WTC11 (cell line): ENCODE measurements around the gene TBL1X. TPM values are rescaled to one million over a fixed set of nuclear protein-coding genes. Genes with fewer than 3 reads are reported as not detected.

Experiments
- ATAC-seq: fragments of 200-7000 bp; cut with Tn5 transposase; 2 replicates; pipeline ENCODE4 v1.10.0; 2021; ENCODE audit warnings: mild to moderate bottlenecking, moderate library complexity
- CTCF ChIA-PET: fragments of 300-600 bp; sonication (Branson Sonifier 250); formaldehyde crosslinking; loops from one replicate; lab custom pipeline; 2021; ENCODE audit warnings: antibody characterized with exemption; lab: Charles Lee
- POLR2A ChIA-PET: fragments of 350-600 bp; sonication (Branson Sonifier 250); formaldehyde crosslinking; loops from one replicate; lab custom pipeline; 2021; ENCODE audit warnings: antibody characterized with exemption; lab: Charles Lee
- DNase-seq: peaks from one replicate; pipeline ENCODE4 v3.0.0; 2021; ENCODE audit warnings: low spot score
- H3K27ac Mint-ChIP-seq: 2 replicates; pipeline ENCODE4 v1.8.0; 2021; ENCODE audit warnings: mixed read lengths
- H3K27me3 Mint-ChIP-seq: 2 replicates; pipeline ENCODE4 v1.8.0; 2021; ENCODE audit warnings: low read depth, mild to moderate bottlenecking, moderate library complexity, mixed read lengths
- H3K36me3 Mint-ChIP-seq: 2 replicates; pipeline ENCODE4 v1.8.0; 2021; ENCODE audit warnings: mixed read lengths
- H3K4me1 Mint-ChIP-seq: 2 replicates; pipeline ENCODE4 v1.8.0; 2022; ENCODE audit warnings: mixed read lengths
- H3K4me3 Mint-ChIP-seq: 2 replicates; pipeline ENCODE4 v1.8.0; 2021; ENCODE audit warnings: mild to moderate bottlenecking, moderate library complexity, mixed read lengths
- H3K9me3 Mint-ChIP-seq: 2 replicates; pipeline ENCODE4 v1.8.0; 2021; ENCODE audit warnings: mixed read lengths
- CBFB ChIP-seq: sonication (generic); formaldehyde crosslinking; IDR thresholded peaks from 2 replicates; pipeline ENCODE4 v1.8.1; 2022; ENCODE audit warnings: mild to moderate bottlenecking, low read depth, missing genetic modification reagents
- CREB1 ChIP-seq: sonication (generic); formaldehyde crosslinking; IDR thresholded peaks from 2 replicates; pipeline ENCODE4 v1.8.0; 2023; ENCODE audit warnings: mild to moderate bottlenecking, missing genetic modification reagents
- CREM ChIP-seq: sonication (generic); formaldehyde crosslinking; IDR thresholded peaks from 2 replicates; pipeline ENCODE4 v1.8.1; 2022; ENCODE audit warnings: mild to moderate bottlenecking, missing genetic modification reagents, moderate library complexity
- ESRRA ChIP-seq: sonication (generic); formaldehyde crosslinking; IDR thresholded peaks from 2 replicates; pipeline ENCODE4 v1.8.1; 2022; ENCODE audit warnings: mild to moderate bottlenecking, missing genetic modification reagents, borderline replicate concordance
- FOXK1 ChIP-seq: sonication (generic); formaldehyde crosslinking; IDR thresholded peaks from 2 replicates; pipeline ENCODE4 v1.8.0; 2022; ENCODE audit warnings: mild to moderate bottlenecking, moderate library complexity, missing genetic modification reagents
- GRHL2 ChIP-seq: fragments of 250-450 bp; sonication (Bioruptor Pico); IDR thresholded peaks from 2 replicates; pipeline ENCODE4 v1.8.0; 2022; ENCODE audit warnings: mild to moderate bottlenecking, moderate library complexity; ENCODE audit not compliant: insufficient replicate concordance, severe bottlenecking
- MXD4 ChIP-seq: fragments of 250-450 bp; sonication (Bioruptor Pico); IDR thresholded peaks from 2 replicates; pipeline ENCODE4 v1.8.0; 2021; ENCODE audit warnings: mild to moderate bottlenecking, moderate library complexity, borderline replicate concordance
- NR2C2 ChIP-seq: sonication (generic); formaldehyde crosslinking; IDR thresholded peaks from 2 replicates; pipeline ENCODE4 v1.8.0; 2022; ENCODE audit warnings: mild to moderate bottlenecking, missing genetic modification reagents
- PRRX2 ChIP-seq: fragments of 250-450 bp; sonication (Bioruptor Pico); IDR thresholded peaks from 2 replicates; pipeline ENCODE4 v1.8.0; 2021; ENCODE audit warnings: mild to moderate bottlenecking
- TEAD1 ChIP-seq: sonication (generic); formaldehyde crosslinking; IDR thresholded peaks from 2 replicates; pipeline ENCODE4 v1.8.0; 2022; ENCODE audit warnings: mild to moderate bottlenecking, missing genetic modification reagents
- ZNF138 ChIP-seq: sonication (generic); formaldehyde crosslinking; conservative IDR thresholded peaks from 2 replicates; pipeline ENCODE4 v1.8.1; 2022; ENCODE audit warnings: mild to moderate bottlenecking, moderate library complexity, missing genetic modification reagents
- ZNF219 ChIP-seq: sonication (generic); formaldehyde crosslinking; IDR thresholded peaks from 2 replicates; pipeline ENCODE4 v1.8.0; 2023; ENCODE audit warnings: missing genetic modification reagents, mild to moderate bottlenecking, borderline replicate concordance
- total RNA-seq: library from RNA; stranded (reverse); gene quantifications from 3 replicates; pipeline ENCODE4 v1.2.3, GENCODE V29; 2021
- TF ChIP-seq, protein P1 (sequence below): sonication (generic); formaldehyde crosslinking; IDR thresholded peaks from 2 replicates; pipeline ENCODE4 v1.8.1; 2022; ENCODE audit warnings: low read depth, missing genetic modification reagents, borderline replicate concordance
- TF ChIP-seq, protein P2 (sequence below): sonication (generic); formaldehyde crosslinking; IDR thresholded peaks from 2 replicates; pipeline ENCODE4 v1.8.0; 2022; ENCODE audit warnings: mild to moderate bottlenecking, missing genetic modification reagents
- TF ChIP-seq, protein P3 (sequence below): sonication (generic); formaldehyde crosslinking; IDR thresholded peaks from 2 replicates; pipeline ENCODE4 v1.8.0; 2023; ENCODE audit warnings: missing genetic modification reagents
- TF ChIP-seq, protein P4 (sequence below): sonication (generic); formaldehyde crosslinking; IDR thresholded peaks from 2 replicates; pipeline ENCODE4 v1.8.1; 2023; ENCODE audit warnings: mild to moderate bottlenecking, missing genetic modification reagents, moderate library complexity
- TF ChIP-seq, protein P5 (sequence below): sonication (generic); formaldehyde crosslinking; conservative IDR thresholded peaks from 2 replicates; pipeline ENCODE4 v1.8.1; 2022; ENCODE audit warnings: mild to moderate bottlenecking, missing genetic modification reagents
- TF ChIP-seq, protein P6 (sequence below): fragments of 250-450 bp; sonication (Bioruptor Pico); IDR thresholded peaks from 2 replicates; pipeline ENCODE4 v2.1.2; 2022; ENCODE audit warnings: mild to moderate bottlenecking, moderate library complexity

TBL1X gene
- total RNA-seq, 1 experiment from 2014 or later: 27.7 TPM

DNA sequence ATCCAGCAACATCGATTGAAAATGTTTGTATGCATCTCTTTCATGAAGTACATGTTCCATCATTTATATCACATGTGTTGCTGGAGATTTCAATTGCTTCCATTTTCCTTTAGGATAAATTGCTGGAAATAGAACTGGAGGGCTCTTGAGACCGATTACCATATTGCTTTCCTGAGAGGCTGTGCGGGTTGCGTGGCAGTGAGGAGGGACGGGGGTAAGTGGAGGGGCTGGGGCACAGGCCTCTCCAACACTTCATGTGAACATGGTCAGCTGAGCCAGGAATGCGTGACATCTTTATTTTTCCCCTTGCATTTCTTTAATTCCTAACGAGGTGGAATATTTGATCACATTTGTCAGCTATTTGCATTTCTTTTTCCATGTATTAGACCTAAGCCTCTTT is 144.6 kb downstream of the TBL1X start (continued):
- TF ChIP-seq PRRX2 (CRISPR knock-in tag): no peak
- TF ChIP-seq, protein P1, sequence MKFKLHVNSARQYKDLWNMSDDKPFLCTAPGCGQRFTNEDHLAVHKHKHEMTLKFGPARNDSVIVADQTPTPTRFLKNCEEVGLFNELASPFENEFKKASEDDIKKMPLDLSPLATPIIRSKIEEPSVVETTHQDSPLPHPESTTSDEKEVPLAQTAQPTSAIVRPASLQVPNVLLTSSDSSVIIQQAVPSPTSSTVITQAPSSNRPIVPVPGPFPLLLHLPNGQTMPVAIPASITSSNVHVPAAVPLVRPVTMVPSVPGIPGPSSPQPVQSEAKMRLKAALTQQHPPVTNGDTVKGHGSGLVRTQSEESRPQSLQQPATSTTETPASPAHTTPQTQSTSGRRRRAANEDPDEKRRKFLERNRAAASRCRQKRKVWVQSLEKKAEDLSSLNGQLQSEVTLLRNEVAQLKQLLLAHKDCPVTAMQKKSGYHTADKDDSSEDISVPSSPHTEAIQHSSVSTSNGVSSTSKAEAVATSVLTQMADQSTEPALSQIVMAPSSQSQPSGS (CRISPR knock-in tag): no peak

DNA sequence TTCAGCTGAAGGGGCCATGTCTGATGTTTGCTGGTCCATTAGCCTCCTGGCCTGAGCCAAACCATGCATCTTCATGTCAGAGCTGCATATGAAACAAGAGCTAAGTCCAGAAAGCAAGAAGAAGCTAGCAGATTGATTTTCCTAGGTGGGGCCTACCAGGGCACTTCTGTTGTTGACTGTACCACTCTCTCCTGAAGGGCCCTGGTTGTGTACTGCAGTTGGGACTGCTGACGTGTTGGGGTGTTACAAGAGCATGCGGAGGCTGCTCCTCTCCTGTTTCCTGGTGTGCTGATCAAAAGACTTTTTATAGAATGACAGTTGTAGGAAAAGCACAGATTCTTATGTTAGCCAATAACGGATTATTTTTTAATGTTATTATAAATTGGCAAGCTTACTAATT is 145.1 kb downstream of the TBL1X start:
- Mint-ChIP-seq H3K27ac (no peak overlapping the region), H3K4me3 (no peak overlapping the region), H3K9me3 (no peaks in the 10 kb centered on the region), H3K36me3 (no peaks in the 10 kb centered on the region), H3K27me3 (no peaks in the 10 kb centered on the region), H3K4me1 (peaks cover 27% of the 10 kb centered on the region)
- DNase-seq (no peak), ATAC-seq (no peak)
- TF ChIP-seq MXD4 (no peak), FOXK1 (CRISPR knock-in tag) (no peak)
- POLR2A ChIA-PET: no interaction called here
- CTCF ChIA-PET: no interaction called here

DNA sequence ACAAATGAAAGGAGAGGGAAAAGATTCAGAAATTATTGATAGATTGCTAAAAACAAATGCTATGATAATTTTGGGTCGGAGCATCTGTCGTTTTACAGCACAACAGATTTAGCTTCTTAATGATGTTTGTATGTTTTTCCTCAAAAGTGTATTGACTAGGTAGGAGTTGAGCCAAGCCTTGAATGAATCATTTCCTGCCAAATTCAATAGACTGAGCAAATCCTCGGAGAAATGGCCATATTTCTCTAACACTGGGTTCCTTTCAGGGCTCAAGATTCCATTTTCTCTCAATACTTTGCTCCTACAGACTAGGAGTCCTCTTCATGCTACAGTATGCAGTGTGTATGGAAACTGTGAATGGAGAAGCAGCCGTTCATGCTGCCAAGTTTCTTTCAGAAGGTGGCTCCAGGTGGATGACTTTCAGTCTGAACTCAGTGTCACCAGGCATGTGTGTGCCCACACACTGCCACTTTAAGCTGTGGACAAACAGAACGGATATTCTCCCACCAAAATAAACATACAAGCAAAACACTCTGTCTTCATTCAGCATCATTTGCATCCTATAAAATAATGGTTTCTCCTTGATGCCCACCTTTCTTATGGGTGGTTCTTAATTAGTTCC is 146.0 kb downstream of the TBL1X start:
- Mint-ChIP-seq H3K4me1 (peaks cover 35% of the 10 kb centered on the region), H3K27ac (no peak overlapping the region), H3K36me3 (no peaks in the 10 kb centered on the region), H3K4me3 (no peak overlapping the region), H3K9me3 (no peaks in the 10 kb centered on the region), H3K27me3 (no peaks in the 10 kb centered on the region)
- DNase-seq (no peak), ATAC-seq (no peak)
- CTCF ChIA-PET: no interaction called here
- TF ChIP-seq GRHL2 (CRISPR knock-in tag): no peak
- TF ChIP-seq, protein P2, sequence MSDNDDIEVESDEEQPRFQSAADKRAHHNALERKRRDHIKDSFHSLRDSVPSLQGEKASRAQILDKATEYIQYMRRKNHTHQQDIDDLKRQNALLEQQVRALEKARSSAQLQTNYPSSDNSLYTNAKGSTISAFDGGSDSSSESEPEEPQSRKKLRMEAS (CRISPR knock-in tag): no peak
- no peak for TF ChIP-seq CREM
- TF ChIP-seq, protein P3, sequence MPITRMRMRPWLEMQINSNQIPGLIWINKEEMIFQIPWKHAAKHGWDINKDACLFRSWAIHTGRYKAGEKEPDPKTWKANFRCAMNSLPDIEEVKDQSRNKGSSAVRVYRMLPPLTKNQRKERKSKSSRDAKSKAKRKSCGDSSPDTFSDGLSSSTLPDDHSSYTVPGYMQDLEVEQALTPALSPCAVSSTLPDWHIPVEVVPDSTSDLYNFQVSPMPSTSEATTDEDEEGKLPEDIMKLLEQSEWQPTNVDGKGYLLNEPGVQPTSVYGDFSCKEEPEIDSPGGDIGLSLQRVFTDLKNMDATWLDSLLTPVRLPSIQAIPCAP (CRISPR knock-in tag): no peak
- TF ChIP-seq ZNF219: no peak
- TF ChIP-seq FOXK1 (CRISPR knock-in tag): no peak
- TF ChIP-seq MXD4: no peak
- TF ChIP-seq CBFB: no peak
- TF ChIP-seq TEAD1 (CRISPR knock-in tag): no peak
- no peak for TF ChIP-seq ZNF138 (CRISPR knock-in tag)
- TF ChIP-seq, protein P4, sequence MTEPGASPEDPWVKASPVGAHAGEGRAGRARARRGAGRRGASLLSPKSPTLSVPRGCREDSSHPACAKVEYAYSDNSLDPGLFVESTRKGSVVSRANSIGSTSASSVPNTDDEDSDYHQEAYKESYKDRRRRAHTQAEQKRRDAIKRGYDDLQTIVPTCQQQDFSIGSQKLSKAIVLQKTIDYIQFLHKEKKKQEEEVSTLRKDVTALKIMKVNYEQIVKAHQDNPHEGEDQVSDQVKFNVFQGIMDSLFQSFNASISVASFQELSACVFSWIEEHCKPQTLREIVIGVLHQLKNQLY (CRISPR knock-in tag): no peak
- no peak for TF ChIP-seq NR2C2 (CRISPR knock-in tag)
- TF ChIP-seq, protein P5, sequence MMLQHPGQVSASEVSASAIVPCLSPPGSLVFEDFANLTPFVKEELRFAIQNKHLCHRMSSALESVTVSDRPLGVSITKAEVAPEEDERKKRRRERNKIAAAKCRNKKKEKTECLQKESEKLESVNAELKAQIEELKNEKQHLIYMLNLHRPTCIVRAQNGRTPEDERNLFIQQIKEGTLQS (CRISPR knock-in tag): no peak
- TF ChIP-seq, protein P6, sequence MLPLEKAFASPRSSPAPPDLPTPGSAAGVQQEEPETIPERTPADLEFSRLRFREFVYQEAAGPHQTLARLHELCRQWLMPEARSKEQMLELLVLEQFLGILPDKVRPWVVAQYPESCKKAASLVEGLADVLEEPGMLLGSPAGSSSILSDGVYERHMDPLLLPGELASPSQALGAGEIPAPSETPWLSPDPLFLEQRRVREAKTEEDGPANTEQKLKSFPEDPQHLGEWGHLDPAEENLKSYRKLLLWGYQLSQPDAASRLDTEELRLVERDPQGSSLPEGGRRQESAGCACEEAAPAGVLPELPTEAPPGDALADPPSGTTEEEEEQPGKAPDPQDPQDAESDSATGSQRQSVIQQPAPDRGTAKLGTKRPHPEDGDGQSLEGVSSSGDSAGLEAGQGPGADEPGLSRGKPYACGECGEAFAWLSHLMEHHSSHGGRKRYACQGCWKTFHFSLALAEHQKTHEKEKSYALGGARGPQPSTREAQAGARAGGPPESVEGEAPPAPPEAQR (CRISPR knock-in tag): no peak
- TF ChIP-seq CREB1 (CRISPR knock-in tag): no peak
- no peak for TF ChIP-seq ESRRA (CRISPR knock-in tag)
- POLR2A ChIA-PET: no interaction called here
